ENCODE results near the gene WDR7. TPM values are rescaled to one million over a fixed set of nuclear protein-coding genes. Genes with fewer than 3 reads are reported as not detected.

WDR7 gene
- total and polyA plus RNA-seq, 2 of the 4 experiments (the other 2 are of a cell fraction) = 3.7 to 23.3 TPM

GRCh38 chr18:56684277-56684676 is 33.1 kb downstream of the WDR7 start:
- H2BK20ac ChIP-seq (ENCODE audit: low read depth, low read length) = no peak overlapping the region
- no peak overlapping the region for H4K8ac ChIP-seq (ENCODE audit: low read depth in 2 of 2, low read length in 2 of 2)
- no peak overlapping the region for H3K23ac ChIP-seq (ENCODE audit: low read depth, low read length)
- no peak overlapping the region for H3K4me2 ChIP-seq (ENCODE audit: low read depth, low read length)
- H3K27me3 ChIP-seq (ENCODE audit: control insufficient read depth, insufficient read depth, low read length) = no peaks in the 10 kb centered on the region
- no peak overlapping the region for H2AFZ ChIP-seq (replicated peaks; ENCODE audit: low read length, poor library complexity)
- no peak overlapping the region for H2BK15ac ChIP-seq (ENCODE audit: low read depth, low read length)
- no peak for TF ChIP-seq SMC3 (IDR thresholded peaks at IDR 0.05; ENCODE audit: low read depth, low read length)
- no peak for TF ChIP-seq POLR2A (IDR thresholded peaks at IDR 0.05; ENCODE audit: low read depth, low read length)
- no peak for TF ChIP-seq BHLHE40 (IDR thresholded peaks at IDR 0.05; ENCODE audit: low read depth, low read length)
- TF ChIP-seq MAFK (IDR thresholded peaks at IDR 0.05; ENCODE audit: low read depth, low read length) = no peak
- no peak for TF ChIP-seq ELK1 (IDR thresholded peaks at IDR 0.05; ENCODE audit: borderline replicate concordance, low read depth, low read length)
- no peak for TF ChIP-seq FOS (IDR thresholded peaks at IDR 0.05; ENCODE audit: low read depth, low read length)
- TF ChIP-seq RFX5 (IDR thresholded peaks at IDR 0.05; ENCODE audit: low read depth, low read length) = no peak
- no peak for TF ChIP-seq NFE2L2 (IDR thresholded peaks at IDR 0.05; ENCODE audit: low read depth, low read length)
- TF ChIP-seq RCOR1 (IDR thresholded peaks at IDR 0.05; ENCODE audit: insufficient replicate concordance, low read length) = no peak
- TF ChIP-seq CHD1 (IDR thresholded peaks at IDR 0.05; ENCODE audit: low read depth, low read length) = no peak
- dilution Hi-C loops (cut with HindIII; ENCODE audit: low sequenced_read_pairs, unreplicated experiment) = no loop called here
- DNase-seq = no peak
- no peaks in the 10 kb centered on the region for H3K4me1 ChIP-seq (ENCODE audit: control insufficient read depth, insufficient read depth, low read length)
- H3K9ac ChIP-seq (ENCODE audit: low read depth, low read length) = no peak overlapping the region
- no peak overlapping the region for H2BK5ac ChIP-seq (ENCODE audit: low read depth, low read length, poor library complexity, severe bottlenecking)
- H4K5ac ChIP-seq (ENCODE audit: low read depth, low read length) = no peak overlapping the region
- no peak overlapping the region for H3K4me3 ChIP-seq (ENCODE audit: insufficient read depth, low read depth, low read length)
- no peaks in the 10 kb centered on the region for H3K9me3 ChIP-seq (ENCODE audit: control insufficient read depth, insufficient read depth, low read length)
- peaks cover 0 to 3% of the 10 kb centered on the region in 2 experiments; a peak in 2 of 4 replicates for H3K79me1 ChIP-seq (ENCODE audit: low read depth in 1 of 2, low read length in 2 of 2)
- no peak overlapping the region for H3K18ac ChIP-seq (ENCODE audit: low read depth, low read length)
- no peak overlapping the region for H3K27ac ChIP-seq (ENCODE audit: insufficient read depth, low read length)
- no peak overlapping the region for H3K56ac ChIP-seq (ENCODE audit: extremely low read depth, insufficient read depth, low read length)
- H2AK5ac ChIP-seq (ENCODE audit: low read depth, low read length) = no peak overlapping the region
- peaks cover 1% of the 10 kb centered on the region; the same call in 1 of the 2 replicates for H3K36me3 ChIP-seq (ENCODE audit: control insufficient read depth, insufficient read depth, low read length)
- H4K20me1 ChIP-seq (ENCODE audit: insufficient read depth, low read length) = no peaks in the 10 kb centered on the region
- intact Hi-C loops (cut with micrococcal nuclease) = no loop called here
- no peak overlapping the region for H3K4ac ChIP-seq (ENCODE audit: low read depth, low read length)
- ChIA-PET CTCF (no interaction called here), POLR2A (ENCODE audit: unreplicated experiment) (no interaction called here)
- H3K9me1 ChIP-seq (ENCODE audit: insufficient read depth, low read length) = no peaks in the 10 kb centered on the region; the same call in 1 of the 2 replicates
- no peak overlapping the region for H4K91ac ChIP-seq (ENCODE audit: insufficient read depth, low read depth, low read length)
- no peak for ATAC-seq (ENCODE audit: low read depth)
- WGBS, 2 experiments (ENCODE audit: extremely low coverage in 2 of 2, insufficient read length in 1 of 2) = no CpG with 5 or more reads among the region's 3 CpGs
- BruUV-seq (replicated peaks) = no TSS peak
- H2AK9ac ChIP-seq (replicated peaks; ENCODE audit: low read depth, low read length, poor library complexity) = no peak overlapping the region
- no peak overlapping the region for H3K14ac ChIP-seq (replicated peaks; ENCODE audit: low read depth, low read length)
- in situ Hi-C loops (cut with MboI; ENCODE audit: low sequenced_read_pairs) = no loop called here
- no peak overlapping the region for H2BK120ac ChIP-seq (ENCODE audit: low read depth, low read length)
